ENCODE measurements around the gene ACP7.

The ACP7 gene

DNA sequence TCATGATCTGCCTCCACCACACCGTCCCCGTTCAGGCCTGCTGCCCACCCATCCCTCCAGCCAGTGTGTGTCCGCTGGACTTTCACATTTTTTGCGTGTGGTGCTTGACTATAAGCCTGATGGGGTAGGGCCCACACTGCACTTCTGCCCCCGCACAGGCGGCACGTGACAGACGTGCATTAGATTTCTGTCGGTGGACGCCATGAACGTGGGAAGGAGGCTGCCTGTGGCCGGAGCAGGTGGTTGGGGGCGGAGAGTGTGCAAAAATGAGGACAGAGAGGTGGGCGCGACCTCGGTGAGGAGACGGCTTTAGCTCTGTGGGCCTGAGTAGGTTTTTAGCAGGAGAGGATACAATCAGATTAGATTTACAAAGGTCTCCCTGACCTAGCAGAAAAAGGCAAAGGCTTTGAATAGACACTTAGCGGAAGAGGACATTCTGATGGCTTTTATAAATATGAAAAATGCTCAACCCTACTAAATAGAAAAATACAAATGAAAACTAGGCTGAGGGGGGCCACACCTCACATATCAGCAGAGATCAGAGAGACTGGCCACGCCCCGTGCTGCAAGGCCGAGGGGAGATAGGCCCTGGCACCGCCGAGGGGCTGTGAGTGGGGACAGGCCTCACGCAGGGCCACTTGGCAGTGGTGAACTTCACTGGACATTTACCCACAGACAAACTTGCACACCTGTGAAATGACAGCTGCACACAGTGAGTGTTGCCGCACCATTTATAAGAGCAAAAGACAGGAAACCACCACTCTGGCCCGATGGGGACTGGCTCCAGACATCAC lies 66.8 kb downstream of the ACP7 start:
- no peak for DNase-seq

DNA sequence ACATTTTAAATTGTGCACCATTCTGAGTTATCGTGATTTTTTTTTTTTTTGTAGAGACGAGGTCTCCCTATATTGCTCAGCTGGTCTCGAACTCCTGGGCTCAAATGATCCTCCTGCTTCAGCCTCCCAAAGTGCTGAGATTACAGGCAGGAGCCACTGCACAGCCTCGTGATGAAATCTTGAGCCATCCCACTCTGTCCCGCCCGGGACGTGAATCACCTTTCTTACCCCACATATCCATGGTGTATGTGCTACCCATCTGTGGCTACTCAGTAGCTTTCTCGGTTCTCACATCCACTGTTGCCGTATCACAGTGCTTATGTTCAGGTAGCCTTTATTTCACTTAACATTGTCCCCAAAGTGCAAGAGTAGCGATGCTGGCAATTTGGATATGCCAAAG lies 67.9 kb downstream of the ACP7 start:
- DNase-seq = no peak

DNA sequence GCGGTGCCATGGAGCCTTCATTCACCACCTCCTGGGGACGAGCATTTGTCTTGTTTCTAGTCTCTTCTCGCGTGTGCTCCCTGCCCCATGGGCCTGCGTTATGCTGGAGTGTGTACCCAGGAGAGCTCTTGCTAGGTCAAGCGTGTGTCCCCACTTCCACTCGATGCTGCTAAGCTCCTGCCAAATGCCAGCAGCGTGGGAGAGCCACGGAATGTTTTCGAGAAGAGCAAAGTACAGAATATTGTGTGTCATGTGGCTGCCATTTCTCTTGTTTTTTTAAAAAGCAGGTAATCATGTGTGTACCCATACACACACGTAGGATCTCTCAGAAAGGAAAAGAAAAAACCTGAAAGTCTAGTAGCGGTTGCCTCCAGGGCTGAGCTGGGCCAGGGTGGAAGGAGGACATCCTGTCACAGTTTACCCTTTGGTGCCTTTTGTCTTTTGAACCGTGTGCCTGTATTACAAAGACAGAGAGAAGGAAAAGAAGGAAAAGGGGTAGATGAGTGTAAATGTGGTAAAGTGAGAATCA lies 70.0 kb downstream of the ACP7 start:
- DNase-seq = no peak

- no peak for DNase-seq
These were observed 70.5 kb downstream of the ACP7 start for GRCh38 chr19:39154629-39155100.

GRCh38 chr19:39155114-39155700 lies 71.0 kb downstream of the ACP7 start:
- DNase-seq = no peak

- DNase-seq = no peak
These were observed 71.6 kb downstream of the ACP7 start for GRCh38 chr19:39155741-39156140.

DNA sequence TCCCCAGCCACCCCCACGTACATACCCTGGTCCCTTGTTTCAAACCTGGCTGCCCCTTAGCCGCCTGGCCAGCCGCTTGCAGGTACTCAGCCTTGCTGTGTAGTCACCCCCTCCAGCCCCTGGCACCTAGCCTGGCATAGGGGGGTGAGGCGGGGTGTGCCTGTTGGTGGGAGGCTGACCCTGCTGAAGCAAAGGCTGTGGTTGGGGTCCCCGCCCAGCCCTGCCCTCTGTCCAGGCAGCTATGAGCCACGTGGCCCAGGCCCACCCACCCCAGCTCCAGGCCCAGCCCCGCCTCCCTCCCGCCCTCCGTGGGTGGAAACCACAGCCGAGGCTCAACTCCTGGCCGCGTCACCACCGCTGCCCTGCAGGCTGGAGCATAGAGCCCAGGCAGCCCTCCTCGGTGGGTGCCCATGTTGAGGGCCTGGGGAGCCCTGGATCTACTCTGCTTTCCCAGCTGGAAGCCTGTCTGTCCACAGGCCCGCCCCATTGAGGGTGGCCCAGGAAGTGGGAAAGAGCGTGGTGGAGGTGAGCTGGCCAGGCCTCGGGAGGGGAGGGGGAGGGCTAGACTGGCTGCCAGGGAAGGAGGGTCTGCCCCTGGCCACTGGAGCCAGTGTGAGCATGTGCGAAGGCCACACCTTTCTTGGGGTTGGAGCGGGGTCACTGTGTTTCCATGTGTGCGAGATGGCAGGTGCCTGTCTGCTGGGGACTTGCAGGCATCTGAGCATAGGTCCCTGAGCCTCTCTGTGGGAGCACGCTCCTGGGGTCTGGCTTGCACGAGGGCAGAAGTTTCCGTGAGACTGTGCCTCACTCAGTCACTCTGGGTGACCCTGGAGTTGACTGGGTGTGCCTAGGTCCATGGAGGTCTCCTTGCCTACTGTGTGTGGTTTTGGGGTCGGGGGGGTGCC lies 72.4 kb downstream of the ACP7 start:
- no peak for DNase-seq

DNA sequence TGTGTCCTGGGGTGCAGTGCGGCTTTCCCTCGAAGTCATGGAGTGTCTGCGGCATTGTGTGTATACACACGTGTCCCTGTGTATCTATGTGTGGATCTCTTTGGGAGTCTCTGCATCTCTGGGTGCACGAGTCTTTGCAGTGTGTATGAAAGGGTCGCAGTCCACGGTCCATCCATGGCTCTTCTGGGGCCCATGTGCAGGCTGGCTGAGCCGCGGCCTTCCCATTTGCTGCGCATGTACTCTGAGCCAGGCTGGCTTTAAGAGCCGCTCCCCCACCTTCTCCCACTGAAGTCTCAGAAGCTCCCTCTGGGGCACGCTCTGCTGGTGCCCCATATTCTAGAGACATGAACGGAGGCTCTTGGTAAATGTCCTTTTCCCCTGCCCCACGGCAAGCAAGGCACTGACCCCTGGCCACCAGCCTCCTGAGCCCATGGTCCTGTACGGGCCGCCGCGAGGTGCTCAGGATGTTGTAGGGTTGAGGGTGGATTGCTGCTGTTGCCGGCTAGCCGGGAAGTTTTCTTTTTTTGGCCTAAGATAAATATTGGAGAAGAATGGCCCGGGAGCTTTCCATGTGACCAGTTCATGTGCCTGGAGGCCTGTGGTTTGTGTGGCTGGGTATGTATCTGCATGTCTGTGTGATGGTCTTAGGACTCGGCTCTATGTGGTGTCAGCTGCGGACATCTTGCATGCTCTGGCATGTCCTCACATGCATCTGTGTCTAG lies 73.3 kb downstream of the ACP7 start:
- no peak for DNase-seq

DNA sequence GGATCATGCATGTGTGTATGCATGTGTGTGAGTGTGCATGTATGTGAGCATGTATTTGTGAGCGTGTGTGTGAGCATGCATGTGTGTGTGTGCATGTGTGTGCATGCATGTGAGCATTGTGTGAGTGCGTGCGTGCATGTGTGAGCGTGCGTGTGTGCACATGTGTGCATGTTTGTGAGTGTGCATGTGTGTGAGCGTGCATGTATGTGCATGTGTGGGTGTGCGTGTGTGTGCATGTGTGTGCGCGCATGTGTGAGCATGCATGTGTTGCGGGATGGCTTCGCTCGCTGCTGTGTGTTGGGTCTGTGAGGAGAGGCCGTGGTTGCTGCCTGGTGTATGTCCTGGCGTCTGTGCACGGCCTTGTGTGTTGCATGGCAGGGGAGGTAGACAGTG lies 73.8 kb downstream of the ACP7 start:
- no peak for DNase-seq

GRCh38 chr19:39158646-39159260 lies 74.6 kb downstream of the ACP7 start:
- DNase-seq = no peak

- no peak for DNase-seq
These were observed 76.3 kb downstream of the ACP7 start for GRCh38 chr19:39160523-39160861.

Measured in KG1 (cell line).